MM.1S (cell line): ENCODE measurements around the gene BRPF3.

ENCODE experiments used
- DNase-seq: peaks from one replicate; pipeline ENCODE4 v3.0.0-alpha.2; 2015
- H2AFZ ChIP-seq: fragments of 300-600 bp; sonication (generic); 2 replicates; pipeline ENCODE4 v1.6.0; 2016; ENCODE audit warnings: antibody characterized with exemption, low read length
- H3F3A ChIP-seq: fragments of 300-600 bp; sonication (generic); 2 replicates; pipeline ENCODE4 v1.6.1; 2016; ENCODE audit warnings: mild to moderate bottlenecking, antibody characterized with exemption, low read length, moderate library complexity, mixed read lengths; ENCODE audit not compliant: insufficient read depth
- H3K27ac ChIP-seq: fragments of 300-600 bp; sonication (generic); 2 replicates; pipeline ENCODE4 v1.5.1; 2016; ENCODE audit warnings: mild to moderate bottlenecking, low read length
- H3K27me3 ChIP-seq: fragments of 300-600 bp; sonication (generic); replicated peaks from 2 replicates; pipeline ENCODE4 v1.6.0; 2016; ENCODE audit warnings: low read length; ENCODE audit not compliant: insufficient read depth
- H3K36me3 ChIP-seq: fragments of 300-600 bp; sonication (generic); replicated peaks from 2 replicates; pipeline ENCODE4 v1.6.1; 2016; ENCODE audit warnings: mild to moderate bottlenecking, low read length, mixed read lengths; ENCODE audit not compliant: insufficient read depth
- H3K4me1 ChIP-seq: fragments of 300-600 bp; sonication (generic); 2 replicates; pipeline ENCODE4 v1.6.1; 2016; ENCODE audit warnings: low read length, mixed read lengths
- H3K4me2 ChIP-seq: fragments of 300-600 bp; sonication (generic); 2 replicates; pipeline ENCODE4 v1.6.0; 2016; ENCODE audit warnings: low read depth, low read length
- H3K4me3 ChIP-seq: fragments of 300-600 bp; sonication (generic); 2 replicates; pipeline ENCODE4 v1.5.1; 2016; ENCODE audit warnings: low read length, mixed read lengths
- H3K79me2 ChIP-seq: fragments of 300-600 bp; sonication (generic); 2 replicates; pipeline ENCODE4 v1.6.1; 2016; ENCODE audit warnings: mixed run types, low read length, mixed read lengths
- H3K9ac ChIP-seq: fragments of 300-600 bp; sonication (generic); 2 replicates; pipeline ENCODE4 v1.6.1; 2016; ENCODE audit warnings: low read length, mixed read lengths
- H3K9me2 ChIP-seq: fragments of 300-600 bp; sonication (generic); replicated peaks from 2 replicates; pipeline ENCODE4 v1.6.1; 2016; ENCODE audit warnings: mild to moderate bottlenecking, low read length, mixed read lengths; ENCODE audit not compliant: insufficient read depth
- H3K9me3 ChIP-seq: fragments of 300-600 bp; sonication (generic); replicated peaks from 2 replicates; pipeline ENCODE4 v1.6.1; 2016; ENCODE audit warnings: mild to moderate bottlenecking, low read length, mixed read lengths; ENCODE audit not compliant: insufficient read depth
- H4K20me1 ChIP-seq: fragments of 300-600 bp; sonication (generic); 2 replicates; pipeline ENCODE4 v1.6.1; 2016; ENCODE audit warnings: mild to moderate bottlenecking, low read length, moderate library complexity, mixed read lengths; ENCODE audit not compliant: insufficient read depth
- CTCF ChIP-seq: fragments of 300-600 bp; sonication (generic); IDR thresholded peaks from 2 replicates; pipeline ENCODE4 v1.5.1; 2016; ENCODE audit warnings: antibody characterized with exemption, low read length, mixed read lengths
- EZH2 ChIP-seq: fragments of 300-600 bp; sonication (generic); optimal IDR thresholded peaks from 2 replicates; pipeline ENCODE3; 2017; ENCODE audit warnings: low read depth, mild to moderate bottlenecking, antibody characterized with exemption, low read length, mixed read lengths
- EZH2phosphoT487 ChIP-seq: fragments of 300-600 bp; sonication (generic); IDR thresholded peaks from 2 replicates; pipeline ENCODE4 v1.6.1; 2018; ENCODE audit warnings: antibody characterized with exemption, low read length

The BRPF3 gene

GRCh38 chr6:36277946-36278470 lies 81.5 kb downstream of the BRPF3 start:
- Histone ChIP-seq H3K36me3 (no peaks in the 10 kb centered on the region), H4K20me1 (no peaks in the 10 kb centered on the region), H3K27me3 (no peaks in the 10 kb centered on the region), H3K4me3 (no peak overlapping the region), H3K27ac (no peak overlapping the region), H3K9ac (no peak overlapping the region), H3F3A (no peaks in the 10 kb centered on the region), H3K9me3 (no peaks in the 10 kb centered on the region), H3K9me2 (no peaks in the 10 kb centered on the region), H2AFZ (no peak overlapping the region), H3K79me2 (no peaks in the 10 kb centered on the region), H3K4me2 (no peak overlapping the region), H3K4me1 (no peaks in the 10 kb centered on the region)
- TF ChIP-seq CTCF: no peak
- TF ChIP-seq EZH2: no peak
- no peak for TF ChIP-seq EZH2phosphoT487
- no peak for DNase-seq

GRCh38 chr6:36280467-36280866 lies 83.9 kb downstream of the BRPF3 start:
- H3K9me3 ChIP-seq: no peaks in the 10 kb centered on the region
- no peak overlapping the region for H3K27ac ChIP-seq
- H3K36me3 ChIP-seq: no peaks in the 10 kb centered on the region
- TF ChIP-seq CTCF: no peak
- no peak for TF ChIP-seq EZH2phosphoT487
- no peak for TF ChIP-seq EZH2
- H2AFZ ChIP-seq: no peak overlapping the region
- H3K4me3 ChIP-seq: no peak overlapping the region
- H4K20me1 ChIP-seq: no peaks in the 10 kb centered on the region
- H3K79me2 ChIP-seq: no peaks in the 10 kb centered on the region
- no peaks in the 10 kb centered on the region for H3K4me1 ChIP-seq
- no peak overlapping the region for H3K4me2 ChIP-seq
- DNase-seq: no peak
- H3K9ac ChIP-seq: no peak overlapping the region
- no peaks in the 10 kb centered on the region for H3K9me2 ChIP-seq
- H3K27me3 ChIP-seq: no peaks in the 10 kb centered on the region
- no peaks in the 10 kb centered on the region for H3F3A ChIP-seq

GRCh38 chr6:36280983-36281382 lies 84.4 kb downstream of the BRPF3 start:
- TF ChIP-seq EZH2 (no peak), CTCF (no peak), EZH2phosphoT487 (no peak)
- Histone ChIP-seq H3K27me3 (no peaks in the 10 kb centered on the region), H3K9me2 (no peaks in the 10 kb centered on the region), H3K4me2 (no peak overlapping the region), H3K79me2 (no peaks in the 10 kb centered on the region), H3K9me3 (no peaks in the 10 kb centered on the region), H3K4me1 (no peaks in the 10 kb centered on the region), H3F3A (no peaks in the 10 kb centered on the region), H3K36me3 (no peaks in the 10 kb centered on the region), H3K27ac (no peak overlapping the region), H2AFZ (no peak overlapping the region), H3K9ac (no peak overlapping the region), H3K4me3 (no peak overlapping the region), H4K20me1 (no peaks in the 10 kb centered on the region)
- DNase-seq: no peak
